ENCODE data around the gene IRAK1.

DNA sequence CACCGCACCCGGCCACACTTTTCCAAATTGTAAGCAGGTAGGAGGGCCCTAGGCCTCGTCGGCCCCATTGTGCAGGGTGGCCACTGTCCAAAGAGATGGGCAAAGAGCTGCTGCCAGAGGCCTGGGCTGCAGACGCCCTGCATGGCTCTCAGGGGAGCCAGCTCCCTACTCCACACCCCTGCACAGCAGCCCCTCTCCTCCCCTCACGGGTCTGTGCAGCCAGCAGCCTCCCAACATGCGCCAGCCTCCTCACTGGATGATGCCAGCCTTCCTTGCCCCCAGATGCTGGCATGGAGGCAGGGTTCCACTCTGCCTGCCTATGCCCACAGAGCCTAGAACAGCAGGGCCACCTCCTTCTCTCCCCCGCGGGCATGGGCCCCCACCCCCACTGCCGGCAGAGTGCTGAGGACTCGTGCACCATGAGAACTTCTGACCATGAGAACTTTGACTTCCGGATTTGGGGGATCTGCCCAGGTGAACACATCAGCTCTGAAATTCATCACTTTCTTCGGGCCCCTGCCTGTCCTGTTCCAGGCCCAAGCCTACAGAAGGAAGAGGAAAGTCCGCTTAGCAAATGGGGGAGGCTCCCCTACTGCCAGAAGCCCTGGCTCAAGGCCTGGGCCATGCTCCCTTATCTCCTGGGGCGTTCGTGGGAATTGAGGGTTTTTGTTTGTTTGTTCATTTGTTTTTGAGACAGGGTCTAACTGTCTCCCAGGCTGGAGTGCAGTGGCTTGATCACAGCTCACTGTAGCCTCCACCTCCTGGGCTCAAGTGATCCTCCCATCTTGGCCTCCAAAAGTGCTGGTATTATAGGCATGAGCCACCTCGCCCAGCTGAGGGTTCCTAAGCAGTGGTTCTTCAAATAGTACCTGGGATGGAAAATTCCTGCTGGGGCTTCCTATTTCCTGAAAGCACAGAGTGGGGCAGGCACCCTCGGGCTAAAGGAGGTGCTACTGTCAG is 8.0 kb downstream of the IRAK1 start:
- TF ChIP-seq, protein P1, sequence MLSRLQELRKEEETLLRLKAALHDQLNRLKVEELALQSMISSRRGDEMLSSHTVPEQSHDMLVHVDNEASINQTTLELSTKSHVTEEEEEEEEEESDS (CRISPR knock-in tag; IDR thresholded peaks at IDR 0.05), result no peak
- TF ChIP-seq SMC3 (conservative IDR thresholded peaks at IDR 0.05; ENCODE audit: insufficient read depth, low read depth, low read length), result no peak
- no peak for TF ChIP-seq FOXM1 (IDR thresholded peaks at IDR 0.05; ENCODE audit: low read depth)
- TF ChIP-seq FOXM1 (CRISPR knock-in tag; IDR thresholded peaks at IDR 0.05; ENCODE audit: low read depth), result no peak
- TF ChIP-seq HDGF (IDR thresholded peaks at IDR 0.05), result no peak
- TF ChIP-seq CTCF (IDR thresholded peaks at IDR 0.05 in 2 of 3, conservative IDR thresholded peaks at IDR 0.05 in 1 of 3; ENCODE audit: insufficient read depth in 2 of 3, low read depth in 1 of 3, low read length in 3 of 3), result no peak
- no peak for TF ChIP-seq NFYB (IDR thresholded peaks at IDR 0.05; ENCODE audit: extremely low read depth, insufficient read length)
